ENCODE measurements around the gene CTU2. TPM values are rescaled to one million over a fixed set of nuclear protein-coding genes. Genes with fewer than 3 reads are reported as not detected.
A peak's percentile ranks its signal among the peaks of the same experiment; 100 is the strongest.

Gene CTU2
- total and polyA plus RNA-seq, 2 of the 8 experiments (the other 6 are each of a cell fraction or from before 2014, with no cell fraction given): 32.7 to 42.9 TPM

DNA sequence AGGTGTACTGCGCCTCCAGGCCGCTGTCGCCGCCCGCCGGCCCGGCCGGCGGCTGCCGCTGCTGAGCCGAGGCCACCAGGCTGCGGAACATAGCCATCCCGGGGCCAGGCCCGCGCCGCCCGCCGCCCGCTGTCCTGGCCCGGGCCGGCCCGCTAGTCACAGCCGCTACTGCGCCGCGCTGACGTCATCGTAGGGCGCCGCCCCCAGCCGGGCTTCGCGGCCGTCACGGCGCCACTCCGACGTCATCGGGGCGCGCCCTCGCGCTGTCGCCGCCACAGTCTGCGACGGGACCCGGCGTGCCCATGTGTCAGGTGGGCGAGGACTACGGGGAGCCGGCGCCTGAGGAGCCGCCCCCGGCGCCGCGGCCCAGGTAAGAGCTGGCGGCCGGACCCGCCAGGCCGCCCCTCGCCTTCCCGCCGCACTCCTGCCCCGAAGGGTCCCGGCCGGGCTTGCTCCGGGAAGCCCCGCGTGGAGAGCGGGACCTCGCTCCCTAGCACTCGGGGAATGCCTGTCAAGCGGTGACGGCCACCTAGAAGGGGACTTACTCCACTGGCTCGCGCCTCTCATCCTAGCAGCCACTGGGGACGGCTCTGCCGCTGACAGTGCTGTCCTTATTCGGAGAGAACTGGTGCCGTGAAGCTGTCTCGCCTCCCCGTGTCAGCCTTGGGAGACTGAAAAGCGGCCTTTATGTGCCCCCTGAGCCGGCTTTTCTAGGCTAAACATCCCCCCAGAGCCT is at the start of gene CTU2, which contains the start of gene RNF166 (continued):
- TF ChIP-seq RNF2 (IDR thresholded peaks at IDR 0.05; ENCODE audit: borderline replicate concordance, low read depth, low read length, missing control alignments, poor library complexity, severe bottlenecking): no peak
- TF ChIP-seq SRF (IDR thresholded peaks at IDR 0.05; ENCODE audit: low read depth, low read length): peak; percentile 95
- TF ChIP-seq SIN3A (conservative IDR thresholded peaks at IDR 0.05 in 1 of 2, IDR thresholded peaks at IDR 0.05 in 1 of 2; ENCODE audit: low read depth in 1 of 2, low read length in 2 of 2): peak; percentile 97 to 100
- TF ChIP-seq CHD2 (IDR thresholded peaks at IDR 0.05; ENCODE audit: low read length): peak; percentile 37; the same call in 1 of the 2 replicates
- TF ChIP-seq POLR2A (IDR thresholded peaks at IDR 0.05; ENCODE audit: control extremely low read depth in 1 of 2, low read depth in 2 of 2, low read length in 2 of 2): peak in 1 of 2 experiments; percentile 74; a peak in 2 of 3 replicates
- no peak for TF ChIP-seq CBX5 (IDR thresholded peaks at IDR 0.05; ENCODE audit: low read depth, low read length)
- TF ChIP-seq CEBPB (IDR thresholded peaks at IDR 0.05; ENCODE audit: low read depth, low read length): no peak
- peak; percentile 91; the same call in 1 of the 2 replicates for TF ChIP-seq RBBP5 (IDR thresholded peaks at IDR 0.05; ENCODE audit: borderline replicate concordance, low read depth, low read length)
- no peak for TF ChIP-seq SIX5 (IDR thresholded peaks at IDR 0.05; ENCODE audit: low read depth, low read length)
- TF ChIP-seq GTF2F1 (IDR thresholded peaks at IDR 0.05; ENCODE audit: borderline replicate concordance, low read depth, low read length): no peak
- TF ChIP-seq JUN (IDR thresholded peaks at IDR 0.05; ENCODE audit: low read depth, low read length): no peak
- TF ChIP-seq HDAC2 (IDR thresholded peaks at IDR 0.05; ENCODE audit: borderline replicate concordance in 1 of 2, low read depth in 2 of 2, low read length in 2 of 2): peak in 1 of 2 experiments; percentile 99; a peak in 2 of 4 replicates
- TF ChIP-seq, protein P1, sequence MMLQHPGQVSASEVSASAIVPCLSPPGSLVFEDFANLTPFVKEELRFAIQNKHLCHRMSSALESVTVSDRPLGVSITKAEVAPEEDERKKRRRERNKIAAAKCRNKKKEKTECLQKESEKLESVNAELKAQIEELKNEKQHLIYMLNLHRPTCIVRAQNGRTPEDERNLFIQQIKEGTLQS (IDR thresholded peaks at IDR 0.05; ENCODE audit: insufficient read depth, low read depth, low read length): peak; percentile 98
- TF ChIP-seq EGR1 (IDR thresholded peaks at IDR 0.05; ENCODE audit: borderline replicate concordance, low read depth, low read length): peak; percentile 18; the same call in 1 of the 2 replicates
- TF ChIP-seq BACH1 (IDR thresholded peaks at IDR 0.05; ENCODE audit: low read length): no peak
- no peak for TF ChIP-seq CBX8 (IDR thresholded peaks at IDR 0.05; ENCODE audit: borderline replicate concordance, low read depth, low read length)
- peak in 1 of 2 experiments; percentile 82; a peak in 1 of 3 replicates for TF ChIP-seq EP300 (IDR thresholded peaks at IDR 0.05; ENCODE audit: borderline replicate concordance in 1 of 2, low read depth in 2 of 2, low read length in 2 of 2)
- TF ChIP-seq CREB1 (IDR thresholded peaks at IDR 0.05): peak; percentile 98
- peak; percentile 40; the same call in 1 of the 2 replicates for TF ChIP-seq TBP (IDR thresholded peaks at IDR 0.05; ENCODE audit: low read depth, low read length)
- TF ChIP-seq KDM1A (IDR thresholded peaks at IDR 0.05; ENCODE audit: borderline replicate concordance, low read length): no peak
- no peak for TF ChIP-seq SP4 (IDR thresholded peaks at IDR 0.05; ENCODE audit: low read length)
- TF ChIP-seq KDM5A (IDR thresholded peaks at IDR 0.05; ENCODE audit: low read length): peak; percentile 83
- no peak for TF ChIP-seq RAD21 (IDR thresholded peaks at IDR 0.05 in 1 of 2, conservative IDR thresholded peaks at IDR 0.05 in 1 of 2; ENCODE audit: low read depth in 2 of 2, low read length in 2 of 2)

Measured in H1 (cell line).